Endothelial cell of umbilical vein (primary cell): ENCODE results near the gene NAA60. TPM values are rescaled to one million over a fixed set of nuclear protein-coding genes. Genes with fewer than 3 reads are reported as not detected.
A peak's percentile ranks its signal among the peaks of the same experiment; 100 is the strongest.
"Not testable (repeated sequence)": the region's sequence is repeated elsewhere in the genome, so short reads cannot be mapped to it uniquely, and the experiment has no call there.

Source experiments
- BruUV-seq: library from RNA; stranded (reverse); fragments of 400-500 nt; replicated peaks from 2 replicates; lab custom pipeline; 2021; lab: Mats Ljungman, UMichigan
- CTCF ChIA-PET: fragments of 300-600, 350-600 bp; sonication (Branson Sonifier 250); formaldehyde crosslinking; loops from one replicate; lab custom pipeline; 2021; ENCODE audit warnings: antibody characterized with exemption, inconsistent platforms; lab: Charles Lee
- POLR2A ChIA-PET: fragments of 300-600, 350-600 bp; sonication (Branson Sonifier 250); formaldehyde crosslinking; loops from one replicate; lab custom pipeline; 2021; ENCODE audit warnings: antibody characterized with exemption, inconsistent platforms; lab: Charles Lee
- DNase-seq: peaks from one replicate; pipeline ENCODE4 v3.0.0-alpha.2; 2011; ENCODE audit warnings: low read depth, low spot score
- FAIRE-seq: peaks from 2 replicates; lab custom pipeline; 2011; peaks lifted over from hg19 to GRCh38; lab: Jason Lieb, UNC
- H2AFZ ChIP-seq: 2 replicates; pipeline ENCODE4 v1.6.0; 2012; ENCODE audit warnings: low read depth, low read length, control low read depth, inconsistent platforms
- H3K27ac ChIP-seq: 2 replicates; pipeline ENCODE4 v1.5.1; 2011; ENCODE audit warnings: low read depth, mild to moderate bottlenecking, control low read depth, low read length, moderate library complexity; ENCODE audit not compliant: insufficient read depth
- H3K27me3 ChIP-seq, 2 experiments: 2 replicates each; pipeline versions ENCODE4 v1.6.0 to v1.6.1; 2011; ENCODE audit warnings: low read length in 2 of 2, mixed read lengths in 1 of 2; ENCODE audit not compliant: control insufficient read depth in 2 of 2, insufficient read depth in 2 of 2
- H3K36me3 ChIP-seq, 2 experiments: 2 replicates in 1 of 2; 3 replicates in 1 of 2; pipeline ENCODE4 v1.5.1; 2011; ENCODE audit warnings: low read length in 2 of 2, mild to moderate bottlenecking in 1 of 2, moderate library complexity in 1 of 2; ENCODE audit not compliant: control insufficient read depth in 2 of 2, insufficient read depth in 2 of 2; ENCODE audit errors: extremely low read depth in 1 of 2
- H3K4me1 ChIP-seq: 3 replicates; pipeline ENCODE4 v1.5.1; 2011; ENCODE audit warnings: mild to moderate bottlenecking, low read length; ENCODE audit not compliant: control insufficient read depth, insufficient read depth; ENCODE audit errors: extremely low read depth
- H3K4me2 ChIP-seq: 2 replicates; pipeline ENCODE4 v1.6.1; 2011; ENCODE audit warnings: low read length, control low read depth, mixed read lengths; ENCODE audit not compliant: insufficient read depth
- H3K4me3 ChIP-seq, 3 experiments: fragments of 200-600 bp in 1 of 3; sonication (generic), shearing (Covaris generic) in 1 of 3; replicated peaks in 1 of 3; 2 replicates each; pipeline ENCODE4 v1.5.1; 2011 to 2016; ENCODE audit warnings: control low read depth in 3 of 3, low read length in 3 of 3, mild to moderate bottlenecking in 2 of 3, inconsistent platforms in 1 of 3, low read depth in 1 of 3, moderate library complexity in 1 of 3; ENCODE audit not compliant: insufficient read depth in 1 of 3
- H3K79me2 ChIP-seq: 2 replicates; pipeline ENCODE4 v1.6.0; 2012; ENCODE audit warnings: low read length, inconsistent platforms; ENCODE audit not compliant: control insufficient read depth, insufficient read depth
- H3K9ac ChIP-seq: replicated peaks from 2 replicates; pipeline ENCODE3; 2011; ENCODE audit warnings: low read length, control low read depth; ENCODE audit not compliant: insufficient read depth; ENCODE audit errors: extremely low read depth
- H3K9me1 ChIP-seq: replicated peaks from 3 replicates; pipeline ENCODE4 v1.6.0; 2011; ENCODE audit warnings: mild to moderate bottlenecking, low read length; ENCODE audit not compliant: control insufficient read depth, insufficient read depth; ENCODE audit errors: extremely low read depth
- H3K9me3 ChIP-seq: replicated peaks from 2 replicates; pipeline ENCODE4 v1.5.1; 2012; ENCODE audit warnings: low read length, inconsistent platforms; ENCODE audit not compliant: control insufficient read depth, insufficient read depth
- H4K20me1 ChIP-seq: replicated peaks from 2 replicates; pipeline ENCODE3; 2011; ENCODE audit warnings: mild to moderate bottlenecking, low read length; ENCODE audit not compliant: control insufficient read depth, insufficient read depth; ENCODE audit errors: extremely low read depth
- EZH2 ChIP-seq: IDR thresholded peaks from 2 replicates; pipeline ENCODE4 v1.6.1; 2012; ENCODE audit warnings: borderline replicate concordance, low read depth, mild to moderate bottlenecking, moderate library complexity, low read length, inconsistent platforms; ENCODE audit not compliant: severe bottlenecking
- FOS ChIP-seq: IDR thresholded peaks from 2 replicates; pipeline ENCODE4 v1.6.1; 2011; ENCODE audit warnings: mild to moderate bottlenecking, low read length, moderate library complexity, borderline replicate concordance; ENCODE audit not compliant: insufficient read depth
- GATA2 ChIP-seq: IDR thresholded peaks from 2 replicates; pipeline ENCODE4 v1.7.0; 2011; ENCODE audit warnings: low read depth, mild to moderate bottlenecking, moderate library complexity, mixed read lengths, low read length; ENCODE audit not compliant: insufficient read length, insufficient read depth
- POLR2A ChIP-seq: IDR thresholded peaks from 2 replicates; pipeline ENCODE4 v1.6.1; 2012; ENCODE audit warnings: low read depth, mild to moderate bottlenecking, control low read depth, low read length
- POLR2AphosphoS5 ChIP-seq: IDR thresholded peaks from 2 replicates; pipeline ENCODE4 v1.6.1; 2012; ENCODE audit warnings: low read depth, mild to moderate bottlenecking, control low read depth, low read length, moderate library complexity; ENCODE audit not compliant: insufficient read depth
- dilution Hi-C: fragments of 300-500 bp; cut with MboI; formaldehyde crosslinking; loops from one replicate; pipeline ENCODE4 v1.15.0; 2019; ENCODE audit warnings: low sequenced_read_pairs; ENCODE audit not compliant: extremely low pct_ligation_motif_present
- intact Hi-C: fragments of 100-400 bp; cut with micrococcal nuclease; formaldehyde crosslinking; loops from one replicate; pipeline ENCODE4 v1.10.0; 2022
- polyA plus RNA-seq, 4 experiments: library from polyadenylated mRNA; depleted of rRNA in 3 of 4; stranded (reverse) in 3 of 4; unstranded in 1 of 4; fragments of >200 nt; gene quantifications; 2 replicates each; pipeline versions ENCODE4 v1.2.1 to v1.2.3, GENCODE V29; 2011 to 2012; ENCODE audit warnings: missing spikeins in 1 of 4
- total RNA-seq: library from RNA; stranded (reverse); gene quantifications from 2 replicates; pipeline ENCODE4 v1.2.3, GENCODE V29; 2021
- TF ChIP-seq, protein P1 (sequence below): IDR thresholded peaks from 2 replicates; pipeline ENCODE4 v1.6.1; 2011; ENCODE audit not compliant: insufficient read depth, insufficient read length
- TF ChIP-seq, protein P2 (sequence below), 2 donors: IDR thresholded peaks; 1 replicate in 1 of 2; 2 replicates in 1 of 2; pipeline ENCODE4 v1.5.1; 2011; ENCODE audit warnings: low read length in 2 of 2, mild to moderate bottlenecking in 2 of 2, moderate library complexity in 2 of 2, control low read depth in 1 of 2, inconsistent platforms in 1 of 2, low read depth in 1 of 2; ENCODE audit not compliant: insufficient read depth in 1 of 2; ENCODE audit errors: extremely low read depth in 1 of 2

NAA60 gene
- total and polyA plus RNA-seq, 2 donors (not counting 3 experiments of a cell fraction or from before 2014, with no cell fraction given) = 22.1 to 42.9 TPM

- CTCF ChIA-PET = no interaction called here
- intact Hi-C loops = no loop called here
- POLR2A ChIA-PET = no interaction called here
- H3K4me2 ChIP-seq = no peak overlapping the region
- TF ChIP-seq GATA2 (no peak), POLR2AphosphoS5 (no peak), POLR2A (no peak), EZH2 (no peak), FOS (no peak)
- TF ChIP-seq, protein P1, sequence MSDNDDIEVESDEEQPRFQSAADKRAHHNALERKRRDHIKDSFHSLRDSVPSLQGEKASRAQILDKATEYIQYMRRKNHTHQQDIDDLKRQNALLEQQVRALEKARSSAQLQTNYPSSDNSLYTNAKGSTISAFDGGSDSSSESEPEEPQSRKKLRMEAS = no peak
- TF ChIP-seq, protein P2, sequence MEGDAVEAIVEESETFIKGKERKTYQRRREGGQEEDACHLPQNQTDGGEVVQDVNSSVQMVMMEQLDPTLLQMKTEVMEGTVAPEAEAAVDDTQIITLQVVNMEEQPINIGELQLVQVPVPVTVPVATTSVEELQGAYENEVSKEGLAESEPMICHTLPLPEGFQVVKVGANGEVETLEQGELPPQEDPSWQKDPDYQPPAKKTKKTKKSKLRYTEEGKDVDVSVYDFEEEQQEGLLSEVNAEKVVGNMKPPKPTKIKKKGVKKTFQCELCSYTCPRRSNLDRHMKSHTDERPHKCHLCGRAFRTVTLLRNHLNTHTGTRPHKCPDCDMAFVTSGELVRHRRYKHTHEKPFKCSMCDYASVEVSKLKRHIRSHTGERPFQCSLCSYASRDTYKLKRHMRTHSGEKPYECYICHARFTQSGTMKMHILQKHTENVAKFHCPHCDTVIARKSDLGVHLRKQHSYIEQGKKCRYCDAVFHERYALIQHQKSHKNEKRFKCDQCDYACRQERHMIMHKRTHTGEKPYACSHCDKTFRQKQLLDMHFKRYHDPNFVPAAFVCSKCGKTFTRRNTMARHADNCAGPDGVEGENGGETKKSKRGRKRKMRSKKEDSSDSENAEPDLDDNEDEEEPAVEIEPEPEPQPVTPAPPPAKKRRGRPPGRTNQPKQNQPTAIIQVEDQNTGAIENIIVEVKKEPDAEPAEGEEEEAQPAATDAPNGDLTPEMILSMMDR (IDR thresholded peaks at IDR 0.05; ENCODE audit: extremely low read depth in 1 of 2, insufficient read depth in 1 of 2, low read depth in 1 of 2, low read length in 2 of 2) = no peak
- H3K4me1 ChIP-seq = no peaks in the 10 kb centered on the region
- H2AFZ ChIP-seq = no peak overlapping the region
- no peaks in the 10 kb centered on the region for H4K20me1 ChIP-seq
- H3K27ac ChIP-seq = no peak overlapping the region
- DNase-seq = no peak
- peaks cover 0 to 5% of the 10 kb centered on the region in 2 experiments for H3K36me3 ChIP-seq
- no peak overlapping the region for H3K4me3 ChIP-seq
- no peak overlapping the region for H3K9ac ChIP-seq
- H3K9me1 ChIP-seq = no peaks in the 10 kb centered on the region
- H3K9me3 ChIP-seq = no peaks in the 10 kb centered on the region
- dilution Hi-C loops = no loop called here
- no TSS peak for BruUV-seq
- no peaks in the 10 kb centered on the region for H3K27me3 ChIP-seq
- FAIRE-seq = peak; percentile 43
- peaks cover 71% of the 10 kb centered on the region for H3K79me2 ChIP-seq
Measured at GRCh38 chr16:3472878-3473595, 29.6 kb downstream of the NAA60 start.

- H3K36me3 ChIP-seq, H3K4me1 ChIP-seq, H3K27me3 ChIP-seq, H3K4me3 ChIP-seq, dilution Hi-C loops, H2AFZ ChIP-seq, H3K9me3 ChIP-seq, DNase-seq, H3K9ac ChIP-seq, H4K20me1 ChIP-seq, POLR2A ChIA-PET, BruUV-seq, FAIRE-seq, H3K27ac ChIP-seq, H3K9me1 ChIP-seq, H3K4me2 ChIP-seq, intact Hi-C loops: not testable (repeated sequence)
- H3K79me2 ChIP-seq = peaks cover 66% of the 10 kb centered on the region
- CTCF ChIA-PET = interaction anchor here (1.4 kb wide), 1 partner anchor 207 kb away, joined by 3 read pairs; no protein-coding TSS in a partner anchor
Measured at GRCh38 chr16:3473596-3473943, 30.1 kb downstream of the NAA60 start.
